Measurements from ENCODE around the gene SULT4A1. TPM values are rescaled to one million over a fixed set of nuclear protein-coding genes. Genes with fewer than 3 reads are reported as not detected.

Gene SULT4A1
- total RNA-seq, 1 experiment from 2014 or later = 15.0 TPM

DNA sequence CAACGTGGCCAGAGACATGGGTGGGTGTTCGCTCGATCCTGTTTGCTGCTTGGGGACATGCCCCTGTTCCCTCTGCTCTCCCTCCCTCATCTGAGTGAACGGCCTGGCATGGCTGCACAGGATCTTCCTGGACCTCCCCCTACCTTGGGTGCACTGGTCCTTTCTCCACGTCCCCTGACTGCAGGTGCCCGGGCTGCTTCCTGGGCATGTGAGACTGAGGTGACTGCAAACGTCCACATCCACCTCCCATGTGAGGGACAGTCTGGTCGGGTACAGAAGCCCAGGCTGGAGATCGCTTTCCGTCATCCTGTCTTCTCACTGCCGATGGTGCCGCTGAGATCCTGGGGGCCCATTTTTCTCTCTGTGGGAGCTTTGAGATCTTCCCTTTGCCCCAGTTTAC is 11.8 kb downstream of the SULT4A1 start:
- H3K9me3 ChIP-seq (ENCODE audit: control insufficient read depth, low read depth, low read length) = no peaks in the 10 kb centered on the region
- H2AFZ ChIP-seq (ENCODE audit: low read length) = no peak overlapping the region
- H2BK20ac ChIP-seq (ENCODE audit: low read depth, low read length, poor library complexity, severe bottlenecking) = no peak overlapping the region
- Mint-ChIP-seq H3K4me3 (no peak overlapping the region), H3K27ac (peak overlapping the region in 1 of 3 experiments; percentile 45; a peak in 1 of 7 replicates), H3K27me3 (ENCODE audit: low read depth) (no peaks in the 10 kb centered on the region), H3K36me3 (ENCODE audit: insufficient read depth in 1 of 3, low read depth in 3 of 3) (peaks cover under 1 to 14% (median 3%) of the 10 kb centered on the region in 3 experiments; a peak in 5 of 7 replicates), H3K9me3 (no peaks in the 10 kb centered on the region), H3K4me1 (peaks cover 58% of the 10 kb centered on the region in 2 experiments)
- no peak overlapping the region for H3K23ac ChIP-seq (ENCODE audit: insufficient read length, low read depth, low read length)
- no peak overlapping the region for H3K18ac ChIP-seq (ENCODE audit: insufficient read length, low read depth, low read length)
- no peaks in the 10 kb centered on the region for H3K79me1 ChIP-seq (ENCODE audit: insufficient read depth, low read depth, low read length, poor library complexity, severe bottlenecking)
- H3K4ac ChIP-seq (ENCODE audit: low read depth, low read length) = no peak overlapping the region
- H3K27me3 ChIP-seq (ENCODE audit: insufficient read depth, low read length) = no peaks in the 10 kb centered on the region
- H4K8ac ChIP-seq (replicated peaks; ENCODE audit: insufficient read length, low read depth, low read length) = no peak overlapping the region
- H4K91ac ChIP-seq (ENCODE audit: insufficient read length, low read depth, low read length) = no peak overlapping the region
- H3K56ac ChIP-seq (ENCODE audit: insufficient read length, low read depth, low read length) = no peak overlapping the region
- peaks cover 3% of the 10 kb centered on the region for H4K20me1 ChIP-seq (ENCODE audit: control insufficient read depth, insufficient read depth, insufficient read length)
- TF ChIP-seq, protein P1, sequence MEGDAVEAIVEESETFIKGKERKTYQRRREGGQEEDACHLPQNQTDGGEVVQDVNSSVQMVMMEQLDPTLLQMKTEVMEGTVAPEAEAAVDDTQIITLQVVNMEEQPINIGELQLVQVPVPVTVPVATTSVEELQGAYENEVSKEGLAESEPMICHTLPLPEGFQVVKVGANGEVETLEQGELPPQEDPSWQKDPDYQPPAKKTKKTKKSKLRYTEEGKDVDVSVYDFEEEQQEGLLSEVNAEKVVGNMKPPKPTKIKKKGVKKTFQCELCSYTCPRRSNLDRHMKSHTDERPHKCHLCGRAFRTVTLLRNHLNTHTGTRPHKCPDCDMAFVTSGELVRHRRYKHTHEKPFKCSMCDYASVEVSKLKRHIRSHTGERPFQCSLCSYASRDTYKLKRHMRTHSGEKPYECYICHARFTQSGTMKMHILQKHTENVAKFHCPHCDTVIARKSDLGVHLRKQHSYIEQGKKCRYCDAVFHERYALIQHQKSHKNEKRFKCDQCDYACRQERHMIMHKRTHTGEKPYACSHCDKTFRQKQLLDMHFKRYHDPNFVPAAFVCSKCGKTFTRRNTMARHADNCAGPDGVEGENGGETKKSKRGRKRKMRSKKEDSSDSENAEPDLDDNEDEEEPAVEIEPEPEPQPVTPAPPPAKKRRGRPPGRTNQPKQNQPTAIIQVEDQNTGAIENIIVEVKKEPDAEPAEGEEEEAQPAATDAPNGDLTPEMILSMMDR (conservative IDR thresholded peaks at IDR 0.05) = no peak
- no peak overlapping the region for H3T11ph ChIP-seq (ENCODE audit: low read length)
- no peak overlapping the region for H2BK5ac ChIP-seq (ENCODE audit: insufficient read length, low read length)
- H3K9ac ChIP-seq (ENCODE audit: extremely low read depth, insufficient read length, low read length) = no peak overlapping the region
- H3K4me2 ChIP-seq (ENCODE audit: insufficient read depth, insufficient read length, low read length) = no peak overlapping the region
- H2BK120ac ChIP-seq (ENCODE audit: low read depth, low read length, poor library complexity, severe bottlenecking) = no peak overlapping the region
- no peak overlapping the region for H2BK12ac ChIP-seq (ENCODE audit: insufficient read length, low read depth, low read length)
- peak; percentile 20 for DNase-seq
- H3K14ac ChIP-seq (ENCODE audit: insufficient read depth, low read length) = peak overlapping the region; percentile 49; the same call in 1 of the 2 replicates
- H3K79me2 ChIP-seq (ENCODE audit: insufficient read depth, low read length) = peaks cover 18% of the 10 kb centered on the region; the same call in 1 of the 2 replicates
- H2AK5ac ChIP-seq (ENCODE audit: insufficient read length, low read length) = no peak overlapping the region
- WGBS (ENCODE audit: extremely low coverage, insufficient read length, low lambda C conversion rate) = no CpG with 5 or more reads among the region's 12 CpGs
- no peak overlapping the region for H3K27ac ChIP-seq (ENCODE audit: insufficient read length, low read depth, low read length)
- no peak overlapping the region for H4K5ac ChIP-seq (ENCODE audit: insufficient read length, low read depth, low read length)
- H3K4me1 ChIP-seq (ENCODE audit: insufficient read depth, low read length) = peaks cover 5% of the 10 kb centered on the region; the same call in 1 of the 2 replicates
- H2BK15ac ChIP-seq (ENCODE audit: low read depth, low read length) = no peak overlapping the region
- H3K23me2 ChIP-seq (ENCODE audit: insufficient read length, low read depth, low read length, poor library complexity, severe bottlenecking) = no peaks in the 10 kb centered on the region

All from H9 (cell line).